CD4-positive, alpha-beta T cell (primary cell): ENCODE measurements around the gene TMEM161B. TPM values are rescaled to one million over a fixed set of nuclear protein-coding genes. Genes with fewer than 3 reads are reported as not detected.

Experiments used
- ATAC-seq: fragments of 200-7000 bp; cut with Tn5 transposase; one replicate; pipeline ENCODE4 v1.10.0; 2022; ENCODE audit warnings: mild to moderate bottlenecking; ENCODE audit not compliant: poor library complexity
- CTCF ChIA-PET: fragments of 350-600 bp; sonication (Branson Sonifier 250); formaldehyde crosslinking; loops from one replicate; lab custom pipeline; 2021; ENCODE audit warnings: antibody characterized with exemption, inconsistent platforms; lab: Charles Lee
- POLR2A ChIA-PET: fragments of 350-600 bp; sonication (Branson Sonifier 250); formaldehyde crosslinking; loops from one replicate; lab custom pipeline; 2021; ENCODE audit warnings: antibody characterized with exemption, inconsistent platforms; lab: Charles Lee
- DNase-seq, 14 experiments: peaks; one replicate each; pipeline ENCODE4 v3.0.0-alpha.2; 2013 to 2020; ENCODE audit warnings: mixed read lengths in 2 of 14
- H3K27ac ChIP-seq, 2 donors: one replicate each; pipeline versions ENCODE4 v1.5.1 to v1.7.0; 2013; ENCODE audit warnings: low read length in 2 of 2, low read depth in 1 of 2, mild to moderate bottlenecking in 1 of 2
- H3K27me3 ChIP-seq, 2 experiments: 1 replicate in 1 of 2; 2 replicates in 1 of 2; pipeline versions ENCODE4 v1.6.1 to v1.7.0; 2013; ENCODE audit warnings: low read length in 2 of 2, control low read depth in 1 of 2, mild to moderate bottlenecking in 1 of 2, moderate library complexity in 1 of 2; ENCODE audit not compliant: insufficient read depth in 2 of 2, control insufficient read depth in 1 of 2
- H3K36me3 ChIP-seq: one replicate; pipeline ENCODE4 v1.6.1; 2013; ENCODE audit warnings: low read length, control low read depth; ENCODE audit not compliant: insufficient read depth
- H3K4me1 ChIP-seq: one replicate; pipeline ENCODE4 v1.6.1; 2013; ENCODE audit warnings: low read length, control low read depth; ENCODE audit not compliant: insufficient read depth
- H3K4me3 ChIP-seq: one replicate; pipeline ENCODE4 v1.5.1; 2013; ENCODE audit warnings: mild to moderate bottlenecking, low read length, moderate library complexity
- H3K9me3 ChIP-seq, 2 experiments: 1 replicate in 1 of 2; 2 replicates in 1 of 2; pipeline versions ENCODE4 v1.6.1 to v1.7.0; 2013; ENCODE audit warnings: low read length in 2 of 2, mild to moderate bottlenecking in 2 of 2, control low read depth in 1 of 2, moderate library complexity in 1 of 2; ENCODE audit not compliant: control insufficient read depth in 1 of 2, insufficient read depth in 1 of 2
- H3K27ac Mint-ChIP-seq: one replicate; pipeline ENCODE4 v1.8.0; 2020; ENCODE audit warnings: mixed read lengths
- H3K27me3 Mint-ChIP-seq: one replicate; pipeline ENCODE4 v1.8.0; 2021; ENCODE audit warnings: mixed read lengths
- H3K36me3 Mint-ChIP-seq: one replicate; pipeline ENCODE4 v1.8.0; 2021; ENCODE audit warnings: low read depth, mixed read lengths
- H3K4me1 Mint-ChIP-seq: one replicate; pipeline ENCODE4 v1.8.0; 2021; ENCODE audit warnings: low read depth, mixed read lengths
- H3K4me3 Mint-ChIP-seq: one replicate; pipeline ENCODE4 v1.8.0; 2020; ENCODE audit warnings: mild to moderate bottlenecking, mixed read lengths
- H3K9me3 Mint-ChIP-seq: one replicate; pipeline ENCODE4 v1.8.0; 2020; ENCODE audit warnings: mixed read lengths
- CTCF ChIP-seq: fragments of 200-600 bp; IDR thresholded peaks from one replicate; pipeline ENCODE4 v1.8.0; 2022; ENCODE audit warnings: antibody characterized with exemption, mild to moderate bottlenecking
- intact Hi-C, 2 experiments: fragments of 100-400 bp; cut with DNase I in 1 of 2; cut with micrococcal nuclease in 1 of 2; formaldehyde crosslinking; loops; one replicate each; pipeline versions ENCODE4 v1.15.1 to v1.9.0; 2023 to 2025; cut with DNase I, micrococcal nuclease
- total RNA-seq, 174 experiments: library from RNA in 2 of 174; stranded (reverse) in 2 of 174; gene quantifications; one replicate each; pipeline ENCODE4 v1.2.3 and lab custom pipeline; 2021 to 2026

The TMEM161B gene
- total RNA-seq, 2 experiments from 2014 or later = 16.7 to 19.6 TPM

- peaks cover 8% of the 10 kb centered on the region for H3K4me1 ChIP-seq
- H3K27ac ChIP-seq = no peak overlapping the region
- intact Hi-C loops = no loop called here
- ATAC-seq = no peak
- H3K9me3 ChIP-seq = peaks cover 0 to 21% of the 10 kb centered on the region in 2 experiments
- H3K27me3 ChIP-seq = peaks cover 13 to 15% of the 10 kb centered on the region in 2 experiments
- Mint-ChIP-seq H3K27me3 (peaks cover 53% of the 10 kb centered on the region), H3K4me3 (no peak overlapping the region), H3K4me1 (no peaks in the 10 kb centered on the region), H3K36me3 (no peaks in the 10 kb centered on the region), H3K9me3 (peaks cover 14% of the 10 kb centered on the region), H3K27ac (no peak overlapping the region)
- no peak for TF ChIP-seq CTCF
- no peaks in the 10 kb centered on the region for H3K36me3 ChIP-seq
- ChIA-PET POLR2A (no interaction called here), CTCF (no interaction called here)
- peak in 1 of 14 experiments; percentile 2 for DNase-seq
- no peak overlapping the region for H3K4me3 ChIP-seq
These were observed 95.5 kb downstream of the TMEM161B start for GRCh38 chr5:88172847-88173758.

GRCh38 chr5:88159591-88159990 lies 109.1 kb downstream of the TMEM161B start:
- no peak overlapping the region for H3K27ac ChIP-seq
- no peak for TF ChIP-seq CTCF
- ATAC-seq (no peak), DNase-seq (no peak)
- Mint-ChIP-seq H3K36me3 (no peaks in the 10 kb centered on the region), H3K9me3 (no peaks in the 10 kb centered on the region), H3K4me3 (no peak overlapping the region), H3K27ac (no peak overlapping the region), H3K27me3 (peaks cover 57% of the 10 kb centered on the region), H3K4me1 (no peaks in the 10 kb centered on the region)
- no peaks in the 10 kb centered on the region for H3K36me3 ChIP-seq
- no peaks in the 10 kb centered on the region for H3K4me1 ChIP-seq
- intact Hi-C loops = no loop called here
- POLR2A ChIA-PET = no interaction called here
- CTCF ChIA-PET = no interaction called here
- peaks cover 0 to 5% of the 10 kb centered on the region in 2 experiments for H3K27me3 ChIP-seq
- no peak overlapping the region for H3K4me3 ChIP-seq
- H3K9me3 ChIP-seq = no peaks in the 10 kb centered on the region

GRCh38 chr5:88158056-88158455 lies 110.6 kb downstream of the TMEM161B start:
- CTCF ChIA-PET = no interaction called here
- intact Hi-C loops = no loop called here
- Mint-ChIP-seq H3K4me1 (no peaks in the 10 kb centered on the region), H3K4me3 (no peak overlapping the region), H3K27me3 (peaks cover 66% of the 10 kb centered on the region), H3K9me3 (no peaks in the 10 kb centered on the region), H3K27ac (no peak overlapping the region), H3K36me3 (no peaks in the 10 kb centered on the region)
- no peaks in the 10 kb centered on the region for H3K36me3 ChIP-seq
- POLR2A ChIA-PET = no interaction called here
- H3K27me3 ChIP-seq = peaks cover 0 to 9% of the 10 kb centered on the region in 2 experiments
- TF ChIP-seq CTCF = no peak
- H3K27ac ChIP-seq = no peak overlapping the region
- no peaks in the 10 kb centered on the region for H3K9me3 ChIP-seq
- H3K4me1 ChIP-seq = no peaks in the 10 kb centered on the region
- no peak overlapping the region for H3K4me3 ChIP-seq
- DNase-seq (no peak), ATAC-seq (no peak)
